ENCODE data around the gene CHERP.

Gene CHERP

GRCh38 chr19:16520986-16521624 lies 21.1 kb downstream of the CHERP start:
- peaks cover 96% of the 10 kb centered on the region for H3K36me3 ChIP-seq (ENCODE audit: insufficient read depth, insufficient read length, low read length)
- peaks cover 5% of the 10 kb centered on the region for H3K4me1 ChIP-seq (ENCODE audit: insufficient read depth, insufficient read length)

GRCh38 chr19:16520074-16520973 lies 21.9 kb downstream of the CHERP start:
- Histone ChIP-seq H3K27me3 (ENCODE audit: insufficient read depth, insufficient read length) (no peaks in the 10 kb centered on the region), H3K9me3 (ENCODE audit: insufficient read depth, low read length) (no peaks in the 10 kb centered on the region), H3K4me1 (ENCODE audit: insufficient read depth, insufficient read length) (peaks cover 2% of the 10 kb centered on the region), H3K4me3 (ENCODE audit: insufficient read length, low read depth) (no peak overlapping the region), H3K36me3 (ENCODE audit: insufficient read depth, insufficient read length, low read length) (peaks cover 93% of the 10 kb centered on the region), H3K9ac (ENCODE audit: insufficient read length, low read depth) (no peak overlapping the region)
- no peak for TF ChIP-seq ZNF274 (IDR thresholded peaks at IDR 0.05; ENCODE audit: low read depth, low read length)
- no peak for TF ChIP-seq YY1 (IDR thresholded peaks at IDR 0.05; ENCODE audit: insufficient read depth, insufficient read length)
- TF ChIP-seq SUZ12 (IDR thresholded peaks at IDR 0.05; ENCODE audit: extremely low read depth, insufficient read depth, insufficient read length): no peak
- no peak for DNase-seq (ENCODE audit: low read depth, low spot score)

More at GRCh38 chr19:16520986-16521624, 21.1 kb downstream of the CHERP start:
- no peak for TF ChIP-seq YY1 (IDR thresholded peaks at IDR 0.05; ENCODE audit: insufficient read depth, insufficient read length)
- TF ChIP-seq SUZ12 (IDR thresholded peaks at IDR 0.05; ENCODE audit: extremely low read depth, insufficient read depth, insufficient read length): no peak
- no peak for TF ChIP-seq ZNF274 (IDR thresholded peaks at IDR 0.05; ENCODE audit: low read depth, low read length)
- no peaks in the 10 kb centered on the region for H3K9me3 ChIP-seq (ENCODE audit: insufficient read depth, low read length)
- no peak overlapping the region for H3K4me3 ChIP-seq (ENCODE audit: insufficient read length, low read depth)
- H3K9ac ChIP-seq (ENCODE audit: insufficient read length, low read depth): no peak overlapping the region
- no peaks in the 10 kb centered on the region for H3K27me3 ChIP-seq (ENCODE audit: insufficient read depth, insufficient read length)
- DNase-seq (ENCODE audit: low read depth, low spot score): no peak

GRCh38 chr19:16519230-16519687 lies 23.0 kb downstream of the CHERP start:
- Histone ChIP-seq H3K36me3 (ENCODE audit: insufficient read depth, insufficient read length, low read length) (peaks cover 92% of the 10 kb centered on the region), H3K9ac (ENCODE audit: insufficient read length, low read depth) (no peak overlapping the region), H3K4me3 (ENCODE audit: insufficient read length, low read depth) (no peak overlapping the region), H3K9me3 (ENCODE audit: insufficient read depth, low read length) (no peaks in the 10 kb centered on the region), H3K27me3 (ENCODE audit: insufficient read depth, insufficient read length) (no peaks in the 10 kb centered on the region), H3K4me1 (ENCODE audit: insufficient read depth, insufficient read length) (no peaks in the 10 kb centered on the region)
- no peak for DNase-seq (ENCODE audit: low read depth, low spot score)
- TF ChIP-seq YY1 (IDR thresholded peaks at IDR 0.05; ENCODE audit: insufficient read depth, insufficient read length) (no peak), ZNF274 (IDR thresholded peaks at IDR 0.05; ENCODE audit: low read depth, low read length) (no peak), SUZ12 (IDR thresholded peaks at IDR 0.05; ENCODE audit: extremely low read depth, insufficient read depth, insufficient read length) (no peak)

GRCh38 chr19:16518483-16519229 lies 23.6 kb downstream of the CHERP start:
- Histone ChIP-seq H3K9ac (ENCODE audit: insufficient read length, low read depth) (no peak overlapping the region), H3K9me3 (ENCODE audit: insufficient read depth, low read length) (no peaks in the 10 kb centered on the region), H3K27me3 (ENCODE audit: insufficient read depth, insufficient read length) (no peaks in the 10 kb centered on the region), H3K36me3 (ENCODE audit: insufficient read depth, insufficient read length, low read length) (peaks cover 86% of the 10 kb centered on the region), H3K4me1 (ENCODE audit: insufficient read depth, insufficient read length) (no peaks in the 10 kb centered on the region), H3K4me3 (ENCODE audit: insufficient read length, low read depth) (no peak overlapping the region)
- TF ChIP-seq YY1 (IDR thresholded peaks at IDR 0.05; ENCODE audit: insufficient read depth, insufficient read length) (no peak), ZNF274 (IDR thresholded peaks at IDR 0.05; ENCODE audit: low read depth, low read length) (no peak), SUZ12 (IDR thresholded peaks at IDR 0.05; ENCODE audit: extremely low read depth, insufficient read depth, insufficient read length) (no peak)
- no peak for DNase-seq (ENCODE audit: low read depth, low spot score)

- Histone ChIP-seq H3K27me3 (ENCODE audit: insufficient read depth, insufficient read length) (no peaks in the 10 kb centered on the region), H3K9ac (ENCODE audit: insufficient read length, low read depth) (no peak overlapping the region), H3K36me3 (ENCODE audit: insufficient read depth, insufficient read length, low read length) (peaks cover 83% of the 10 kb centered on the region), H3K9me3 (ENCODE audit: insufficient read depth, low read length) (no peaks in the 10 kb centered on the region), H3K4me3 (ENCODE audit: insufficient read length, low read depth) (no peak overlapping the region), H3K4me1 (ENCODE audit: insufficient read depth, insufficient read length) (no peaks in the 10 kb centered on the region)
- no peak for DNase-seq (ENCODE audit: low read depth, low spot score)
- TF ChIP-seq YY1 (IDR thresholded peaks at IDR 0.05; ENCODE audit: insufficient read depth, insufficient read length) (no peak), SUZ12 (IDR thresholded peaks at IDR 0.05; ENCODE audit: extremely low read depth, insufficient read depth, insufficient read length) (no peak), ZNF274 (IDR thresholded peaks at IDR 0.05; ENCODE audit: low read depth, low read length) (no peak)
These were observed 24.2 kb downstream of the CHERP start for GRCh38 chr19:16518061-16518460.

- H3K9ac ChIP-seq (ENCODE audit: insufficient read length, low read depth): no peak overlapping the region
- no peaks in the 10 kb centered on the region for H3K27me3 ChIP-seq (ENCODE audit: insufficient read depth, insufficient read length)
- peaks cover 83% of the 10 kb centered on the region for H3K36me3 ChIP-seq (ENCODE audit: insufficient read depth, insufficient read length, low read length)
- no peaks in the 10 kb centered on the region for H3K9me3 ChIP-seq (ENCODE audit: insufficient read depth, low read length)
- no peak for TF ChIP-seq YY1 (IDR thresholded peaks at IDR 0.05; ENCODE audit: insufficient read depth, insufficient read length)
- DNase-seq (ENCODE audit: low read depth, low spot score): no peak
- no peak overlapping the region for H3K4me3 ChIP-seq (ENCODE audit: insufficient read length, low read depth)
- H3K4me1 ChIP-seq (ENCODE audit: insufficient read depth, insufficient read length): no peaks in the 10 kb centered on the region
These were observed 25.2 kb downstream of the CHERP start for GRCh38 chr19:16516923-16517610.
